ENCODE results near the gene RHBDD3.
"Not testable (repeated sequence)": the region's sequence is repeated elsewhere in the genome, so short reads cannot be mapped to it uniquely, and the experiment has no call there.

RHBDD3 gene

GRCh38 chr22:29269230-29269604, 1.4 kb upstream of the RHBDD3 start:
- DNase-seq = no peak

- DNase-seq = no peak
Observed at GRCh38 chr22:29268511-29269229, 889 bp upstream of the RHBDD3 start.

GRCh38 chr22:29267462-29267857, 321 bp downstream of the RHBDD3 start:
- DNase-seq = no peak

GRCh38 chr22:29266564-29267461, 968 bp downstream of the RHBDD3 start:
- no peak for DNase-seq

GRCh38 chr22:29265929-29266328, 1.9 kb downstream of the RHBDD3 start:
- DNase-seq = no peak

GRCh38 chr22:29265305-29265704, 2.5 kb downstream of the RHBDD3 start:
- no peak for DNase-seq

- no peak for DNase-seq
Observed at GRCh38 chr22:29263791-29264276, 3.9 kb downstream of the RHBDD3 start.

GRCh38 chr22:29260601-29261315, 7.0 kb downstream of the RHBDD3 start:
- no peak for DNase-seq

GRCh38 chr22:29260031-29260560, 7.7 kb downstream of the RHBDD3 start:
- DNase-seq = no peak

- DNase-seq = no peak
Observed at GRCh38 chr22:29259253-29259899, 8.4 kb downstream of the RHBDD3 start.

- no peak for DNase-seq
Observed at GRCh38 chr22:29258407-29259252, 9.2 kb downstream of the RHBDD3 start.

- no peak for DNase-seq
Observed at GRCh38 chr22:29257751-29258181, 10.0 kb downstream of the RHBDD3 start.

GRCh38 chr22:29256606-29257325, 11.0 kb downstream of the RHBDD3 start:
- no peak for DNase-seq

GRCh38 chr22:29255064-29255621, 12.6 kb downstream of the RHBDD3 start:
- DNase-seq = no peak

- no peak for DNase-seq
Observed at GRCh38 chr22:29254286-29254660, 13.5 kb downstream of the RHBDD3 start.

GRCh38 chr22:29253561-29254285, 14.1 kb downstream of the RHBDD3 start:
- DNase-seq = no peak

GRCh38 chr22:29251981-29252911, 15.5 kb downstream of the RHBDD3 start:
- DNase-seq = no peak

- DNase-seq = no peak
Observed at GRCh38 chr22:29251265-29251664, 16.5 kb downstream of the RHBDD3 start.

- DNase-seq = not testable (repeated sequence)
Observed at GRCh38 chr22:29247891-29248290, 19.9 kb downstream of the RHBDD3 start.
